Measurements from ENCODE around the gene EFNA4.
A peak's percentile ranks its signal among the peaks of the same experiment; 100 is the strongest.

The EFNA4 gene

GRCh38 chr1:155063550-155064110, at the start of gene EFNA4:
EFNA4 (plus strand) TSS chr1:155063740; CDS start chr1:155063824, 84 bp downstream.
- peak; percentile 66 for DNase-seq (ENCODE audit: low read depth)

- no peak for DNase-seq (ENCODE audit: low read depth)
Observed at GRCh38 chr1:155014709-155015508, 48.6 kb upstream of the EFNA4 start.

GRCh38 chr1:155015527-155016230, 47.9 kb upstream of the EFNA4 start:
- DNase-seq (ENCODE audit: low read depth), result no peak

GRCh38 chr1:155016231-155016831, 47.2 kb upstream of the EFNA4 start:
- DNase-seq (ENCODE audit: low read depth), result no peak

GRCh38 chr1:155017041-155017945, 46.2 kb upstream of the EFNA4 start:
- peak; percentile 88 for DNase-seq (ENCODE audit: low read depth)

- no peak for DNase-seq (ENCODE audit: low read depth)
Observed at GRCh38 chr1:155017946-155018316, 45.6 kb upstream of the EFNA4 start.

- no peak for DNase-seq (ENCODE audit: low read depth)
Observed at GRCh38 chr1:155018617-155019348, 44.8 kb upstream of the EFNA4 start.

- DNase-seq (ENCODE audit: low read depth), result no peak
Observed at GRCh38 chr1:155019377-155020245, 43.9 kb upstream of the EFNA4 start.

- no peak for DNase-seq (ENCODE audit: low read depth)
Observed at GRCh38 chr1:155022136-155022926, 41.2 kb upstream of the EFNA4 start.

- no peak for DNase-seq (ENCODE audit: low read depth)
Observed at GRCh38 chr1:155022927-155023236, 40.7 kb upstream of the EFNA4 start.

GRCh38 chr1:155023627-155024026, 39.9 kb upstream of the EFNA4 start:
- no peak for DNase-seq (ENCODE audit: low read depth)

- no peak for DNase-seq (ENCODE audit: low read depth)
Observed at GRCh38 chr1:155024315-155024714, 39.2 kb upstream of the EFNA4 start.

GRCh38 chr1:155026154-155026553, 37.4 kb upstream of the EFNA4 start:
- DNase-seq (ENCODE audit: low read depth), result no peak

GRCh38 chr1:155026588-155026987, 37.0 kb upstream of the EFNA4 start:
- DNase-seq (ENCODE audit: low read depth), result no peak

GRCh38 chr1:155029513-155030242, 33.9 kb upstream of the EFNA4 start:
- no peak for DNase-seq (ENCODE audit: low read depth)

GRCh38 chr1:155030243-155030795, 33.2 kb upstream of the EFNA4 start:
- no peak for DNase-seq (ENCODE audit: low read depth)

GRCh38 chr1:155030899-155031298, 32.6 kb upstream of the EFNA4 start:
- no peak for DNase-seq (ENCODE audit: low read depth)

- DNase-seq (ENCODE audit: low read depth), result no peak
Observed at GRCh38 chr1:155032886-155033285, 30.7 kb upstream of the EFNA4 start.

Data from stimulated activated CD8-positive, alpha-beta memory T cell treated with anti-CD3 and anti-CD28 coated beads, Interleukin-12 subunit alpha, Interleukin-12 subunit beta, amount 100 ng/mL, for 4 hours (primary cell).